ENCODE measurements around the gene ERCC6L2.
A peak's percentile ranks its signal among the peaks of the same experiment; 100 is the strongest.

ERCC6L2 gene

GRCh38 chr9:95870906-95871305, 4.6 kb upstream of the ERCC6L2 start:
- FAIRE-seq = no peak

DNA sequence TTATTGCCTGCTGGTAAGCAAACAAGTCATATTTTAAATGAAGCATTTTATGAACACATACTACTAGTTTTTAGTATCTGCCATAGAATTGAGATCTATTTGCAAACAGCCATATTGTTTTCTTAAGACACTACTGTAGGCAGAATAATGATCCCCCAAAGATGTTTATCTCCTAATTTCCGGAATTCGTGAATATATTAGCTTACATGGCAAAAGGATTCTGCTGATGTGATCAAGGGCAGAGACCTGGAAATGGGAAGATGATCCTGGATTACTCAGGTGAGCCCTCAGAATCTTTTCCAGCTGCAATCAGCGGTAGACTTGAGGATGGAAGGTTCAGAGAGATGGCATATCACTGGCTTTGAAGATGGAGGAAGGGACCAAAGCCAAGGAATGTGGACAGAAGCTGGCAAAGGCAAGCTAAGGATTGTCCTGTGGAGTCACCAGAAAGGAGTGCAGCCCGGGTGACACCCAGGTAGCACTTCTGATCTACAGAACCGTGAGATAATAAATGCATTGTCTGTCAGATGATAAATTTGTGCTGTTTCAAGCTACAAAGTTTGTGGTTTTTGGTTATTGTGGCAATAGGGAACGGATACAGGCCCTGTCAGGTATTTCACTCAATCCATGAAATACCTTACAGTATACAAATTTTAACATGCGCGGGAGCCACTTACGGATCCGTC, 1.0 kb upstream of the ERCC6L2 start:
- no peak for FAIRE-seq

GRCh38 chr9:95874989-95875304, 544 bp upstream of the ERCC6L2 start:
- no peak for FAIRE-seq

DNA sequence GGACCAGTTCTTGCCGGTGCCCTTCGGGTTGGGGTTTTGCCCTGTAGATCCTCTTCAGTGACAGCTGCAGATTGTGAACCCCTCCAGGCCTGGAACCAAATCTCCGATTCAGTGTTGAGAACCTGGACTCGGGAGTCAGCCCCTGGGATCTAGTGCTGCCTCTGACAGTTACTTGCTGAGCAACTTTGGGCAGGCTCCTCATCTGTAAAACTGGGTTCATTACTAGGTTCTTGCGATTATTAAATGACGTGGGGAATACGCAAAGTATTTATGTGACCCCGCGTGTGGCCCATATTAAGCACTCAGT, 600 bp downstream of the ERCC6L2 start:
- FAIRE-seq = no peak

- FAIRE-seq = no peak
Measured at GRCh38 chr9:95876595-95876994, 1.1 kb downstream of the ERCC6L2 start.

- no peak for FAIRE-seq
Measured at GRCh38 chr9:95877984-95878383, 2.5 kb downstream of the ERCC6L2 start.

DNA sequence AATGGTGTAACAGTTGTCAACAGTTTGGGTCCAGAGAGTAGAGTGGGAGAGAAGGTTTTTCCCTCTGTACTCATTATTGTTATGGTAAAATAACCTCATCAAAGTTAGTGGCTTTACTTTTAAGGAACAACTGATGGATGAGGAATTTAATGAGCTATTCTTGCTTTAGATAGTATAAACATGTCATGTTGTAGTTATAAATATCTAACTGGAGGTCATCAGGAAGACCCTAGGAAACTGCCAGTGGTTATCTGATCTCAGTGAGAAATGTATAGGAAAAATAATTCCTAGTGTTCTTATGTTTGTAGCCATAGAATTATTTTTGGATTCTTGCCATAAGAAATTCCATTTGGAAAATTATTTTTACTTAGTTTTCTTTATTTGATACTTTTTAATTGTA, 4.1 kb downstream of the ERCC6L2 start:
- no peak for FAIRE-seq

DNA sequence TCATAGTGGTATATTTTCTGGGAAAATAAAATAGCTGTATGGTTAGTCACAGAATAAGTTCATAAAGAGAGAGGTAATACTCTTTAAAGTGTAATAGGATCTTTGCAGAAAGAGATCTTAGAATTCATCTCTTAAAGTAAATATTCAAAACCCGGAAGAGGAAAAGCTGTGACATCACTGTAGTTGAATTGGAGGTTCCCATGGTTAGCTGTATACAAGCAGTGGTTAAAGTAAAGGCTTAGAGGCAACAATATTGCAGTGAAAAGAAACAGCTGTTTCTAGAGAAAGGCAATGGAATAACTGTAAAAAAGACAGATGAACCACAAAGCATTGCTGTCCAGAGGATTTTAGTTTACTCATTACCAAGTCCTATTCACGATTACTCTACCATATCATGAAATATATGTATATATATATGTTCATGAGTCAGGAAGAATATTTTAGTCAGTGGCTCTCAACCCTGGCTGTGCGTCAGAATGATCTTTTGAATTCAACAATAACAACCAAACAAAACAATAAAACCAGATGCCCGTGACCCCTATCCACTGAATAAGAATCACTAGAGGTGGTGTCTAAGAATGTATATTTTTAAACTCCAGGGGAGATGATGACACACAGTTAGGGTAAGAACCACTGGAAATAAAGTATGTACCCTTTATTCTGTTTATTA, 4.7 kb downstream of the ERCC6L2 start:
- no peak for FAIRE-seq

DNA sequence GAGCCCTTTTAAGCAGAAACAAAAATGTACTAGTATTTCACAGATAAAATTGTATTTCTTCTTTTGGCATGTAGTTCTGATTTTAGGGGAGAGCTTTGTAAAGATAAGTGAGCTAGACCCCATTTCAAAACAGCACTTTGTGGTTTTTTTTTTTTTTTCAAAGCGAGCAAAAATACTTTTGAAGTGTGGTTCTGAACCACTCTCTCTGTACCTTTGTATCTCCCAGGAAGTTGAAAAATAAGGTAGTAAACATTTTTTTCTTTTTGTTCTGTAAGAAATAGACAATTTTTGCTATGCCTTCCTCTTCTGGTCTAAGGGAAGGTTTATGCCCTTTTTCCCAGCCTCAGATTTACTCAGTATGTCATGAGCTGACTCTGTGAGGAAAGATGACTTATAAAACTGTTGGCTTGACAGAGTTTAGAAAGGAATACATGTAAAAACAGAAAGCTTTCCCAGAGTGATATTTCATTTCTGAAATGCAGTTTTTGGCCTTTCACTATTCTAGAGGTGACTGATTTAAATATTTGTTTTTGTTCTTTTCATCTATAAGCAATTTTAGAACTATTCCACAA, 12.5 kb downstream of the ERCC6L2 start:
- no peak for FAIRE-seq

DNA sequence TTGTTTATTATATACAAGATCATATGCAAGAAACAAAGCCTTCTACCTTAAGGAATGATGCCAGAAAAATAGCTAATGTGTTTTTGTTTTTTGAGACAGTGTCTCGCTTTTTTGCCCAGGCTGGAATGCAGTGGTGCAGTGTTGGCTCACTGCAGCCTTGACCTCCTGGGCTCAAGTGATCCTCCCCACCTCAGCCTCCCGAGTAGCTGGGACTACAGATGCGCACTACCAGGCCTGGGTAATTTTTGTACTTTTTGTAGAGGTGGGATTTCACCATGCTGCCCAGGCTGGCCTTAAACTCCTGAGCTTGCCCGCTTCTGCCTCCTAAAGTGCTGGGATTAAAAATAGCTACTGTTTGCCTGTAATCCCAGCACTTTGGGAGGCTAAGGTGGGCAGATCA, 15.1 kb downstream of the ERCC6L2 start:
- no peak for FAIRE-seq

GRCh38 chr9:95891067-95891671, 15.7 kb downstream of the ERCC6L2 start:
- no peak for FAIRE-seq

- no peak for FAIRE-seq
Measured at GRCh38 chr9:95892690-95893089, 17.2 kb downstream of the ERCC6L2 start.

- no peak for FAIRE-seq
Measured at GRCh38 chr9:95896580-95896979, 21.1 kb downstream of the ERCC6L2 start.

GRCh38 chr9:95901506-95901905, 26.0 kb downstream of the ERCC6L2 start:
- no peak for FAIRE-seq

- FAIRE-seq = peak; percentile 26
Measured at GRCh38 chr9:95903398-95903797, 27.9 kb downstream of the ERCC6L2 start.

DNA sequence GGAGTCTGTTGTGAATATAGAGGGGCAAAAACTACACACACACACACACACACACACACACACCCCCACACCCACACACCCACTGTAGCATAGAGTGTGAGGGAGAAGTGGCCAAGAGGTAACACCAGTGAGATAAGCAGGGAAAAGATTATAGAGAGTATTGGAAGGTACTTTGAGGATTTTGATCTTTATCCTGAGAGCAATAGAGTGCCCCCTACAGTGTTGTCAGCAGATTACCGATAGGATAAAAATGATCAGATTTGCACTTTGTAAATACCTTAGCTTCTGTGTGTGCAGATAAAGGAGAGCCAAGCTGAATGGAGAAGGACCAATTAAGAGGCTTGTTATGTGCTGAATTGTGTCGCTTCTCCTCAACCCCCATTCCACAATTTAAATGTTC, 32.3 kb downstream of the ERCC6L2 start:
- FAIRE-seq = no peak

DNA sequence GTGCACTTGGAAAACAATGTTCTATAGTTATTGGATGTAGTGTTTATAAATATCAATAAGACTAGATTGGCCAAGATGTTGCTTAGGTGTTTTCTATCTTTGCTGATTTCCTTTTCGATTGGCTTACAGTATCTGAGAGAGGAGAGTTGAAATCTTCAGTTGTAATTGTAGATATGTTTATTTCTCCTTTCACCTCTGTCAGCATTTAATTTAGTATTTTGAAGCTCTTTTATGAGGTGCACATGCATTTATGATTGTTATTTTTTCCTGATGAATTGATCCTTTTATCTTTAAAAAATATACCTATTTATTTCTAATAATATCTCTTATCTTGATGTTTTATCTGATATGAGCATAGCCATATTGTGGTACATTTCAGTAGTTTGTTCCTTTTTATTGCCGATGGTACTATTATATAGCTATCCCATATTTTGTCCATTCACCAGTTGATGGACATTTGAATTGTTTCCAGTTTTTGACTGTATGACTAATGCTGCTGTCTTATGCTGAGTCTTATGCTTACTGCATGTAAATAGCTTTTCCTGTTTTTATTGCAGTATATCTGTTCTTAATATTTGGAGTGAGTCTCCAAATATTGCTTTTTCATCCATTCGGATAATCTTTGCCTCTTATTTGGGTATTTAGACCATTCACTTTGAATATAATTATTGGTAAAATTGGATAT, 34.7 kb downstream of the ERCC6L2 start:
- FAIRE-seq = no peak

- FAIRE-seq = no peak
Measured at GRCh38 chr9:95910770-95911340, 35.4 kb downstream of the ERCC6L2 start.

GRCh38 chr9:95912773-95913172, 37.3 kb downstream of the ERCC6L2 start:
- no peak for FAIRE-seq

DNA sequence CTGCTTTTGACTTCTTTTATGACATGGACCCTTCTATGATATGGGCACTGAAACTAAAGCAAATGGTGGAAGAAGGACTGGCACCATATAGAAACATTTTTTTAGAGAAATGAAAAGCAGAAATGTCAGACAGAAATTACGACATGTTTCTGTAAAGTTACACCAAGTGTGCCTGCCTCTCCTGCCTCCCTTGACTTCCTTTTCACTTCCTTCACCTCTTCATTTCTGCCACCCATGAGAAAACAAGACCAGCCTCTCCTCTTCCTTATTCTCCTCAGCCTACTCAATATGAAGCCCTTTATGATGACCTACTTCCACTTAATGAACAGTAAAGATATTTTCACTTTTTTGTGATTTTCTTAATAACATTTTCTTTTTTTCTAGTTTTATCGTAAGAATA, 44.5 kb downstream of the ERCC6L2 start:
- FAIRE-seq = no peak

DNA sequence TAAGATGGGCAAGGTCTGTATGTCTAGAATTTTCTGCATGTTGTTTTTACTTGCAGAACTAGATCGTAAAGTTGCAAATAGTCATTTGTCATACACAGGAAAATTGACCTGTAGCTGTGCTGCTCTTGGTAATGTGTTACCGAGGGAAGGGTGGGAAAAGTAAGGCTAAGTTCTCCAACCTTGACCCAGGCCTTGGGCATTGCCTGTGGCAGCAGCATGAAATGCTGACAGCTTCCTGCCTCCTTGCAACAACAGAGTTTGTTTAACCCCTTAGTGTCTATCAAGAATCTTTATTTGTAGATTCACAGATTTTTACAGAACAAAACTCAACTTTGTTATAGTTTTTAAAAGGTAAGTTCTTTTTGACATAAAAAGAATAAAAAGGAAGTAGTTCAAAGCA, 48.3 kb downstream of the ERCC6L2 start:
- no peak for FAIRE-seq

DNA sequence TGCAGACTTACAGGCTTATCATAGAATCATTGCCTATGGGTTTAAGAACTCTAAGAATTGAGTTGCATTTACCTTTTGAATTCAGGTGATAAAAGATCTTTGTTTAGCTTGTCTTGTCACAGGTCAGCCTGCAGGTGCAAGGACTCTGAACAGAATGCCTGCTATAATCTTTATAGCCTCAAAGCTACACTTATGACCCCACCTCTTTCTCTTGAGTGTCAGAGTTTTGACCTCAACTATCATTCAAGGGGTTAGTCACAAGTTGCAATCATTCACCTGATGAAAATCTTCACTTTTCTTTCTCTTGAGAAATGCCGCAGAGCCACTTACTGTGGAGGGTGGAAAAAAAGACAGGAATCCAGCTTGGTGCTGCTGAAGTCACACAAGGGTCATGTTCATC, 49.5 kb downstream of the ERCC6L2 start:
- FAIRE-seq = no peak

GRCh38 chr9:95927271-95928004, 51.9 kb downstream of the ERCC6L2 start:
- no peak for FAIRE-seq
